HL-60 (cell line): ENCODE measurements around the gene AKAP6.

Source experiments
- DNase-seq, 2 experiments: peaks; one replicate each; pipeline ENCODE4 v3.0.0-alpha.2; 2010 to 2020; ENCODE audit warnings: low read depth in 1 of 2, low spot score in 1 of 2
- H3K27ac ChIP-seq: fragments of 250-450 bp; sonication (Bioruptor Pico); replicated peaks from 2 replicates; pipeline ENCODE4 v1.5.1; 2020; ENCODE audit warnings: mild to moderate bottlenecking, moderate library complexity
- H3K27me3 ChIP-seq: fragments of 250-450 bp; sonication (Bioruptor Pico); 2 replicates; pipeline ENCODE4 v1.5.1; 2021; ENCODE audit warnings: mild to moderate bottlenecking, moderate library complexity; ENCODE audit not compliant: insufficient read depth, poor library complexity, severe bottlenecking
- H3K4me3 ChIP-seq: replicated peaks from 2 replicates; pipeline ENCODE4 v1.5.1; 2011; ENCODE audit warnings: mild to moderate bottlenecking, control low read depth, low read length; ENCODE audit not compliant: insufficient read depth
- CTCF ChIP-seq: IDR thresholded peaks from one replicate; pipeline ENCODE4 v1.5.1; 2011; ENCODE audit warnings: low read length, control low read depth, inconsistent platforms; ENCODE audit not compliant: insufficient read depth
- GABPA ChIP-seq: IDR thresholded peaks from 2 replicates; pipeline ENCODE4 v1.6.1; 2012; ENCODE audit warnings: low read depth
- POLR2AphosphoS5 ChIP-seq: IDR thresholded peaks from 2 replicates; pipeline ENCODE4 v1.6.1; 2012; ENCODE audit warnings: low read depth
- REST ChIP-seq: IDR thresholded peaks from 2 replicates; pipeline ENCODE4 v1.6.1; 2012; ENCODE audit warnings: low read depth; ENCODE audit not compliant: insufficient replicate concordance
- SPI1 ChIP-seq: IDR thresholded peaks from 2 replicates; pipeline ENCODE4 v1.6.1; 2012; ENCODE audit warnings: low read depth, mild to moderate bottlenecking, borderline replicate concordance

Gene AKAP6

DNA sequence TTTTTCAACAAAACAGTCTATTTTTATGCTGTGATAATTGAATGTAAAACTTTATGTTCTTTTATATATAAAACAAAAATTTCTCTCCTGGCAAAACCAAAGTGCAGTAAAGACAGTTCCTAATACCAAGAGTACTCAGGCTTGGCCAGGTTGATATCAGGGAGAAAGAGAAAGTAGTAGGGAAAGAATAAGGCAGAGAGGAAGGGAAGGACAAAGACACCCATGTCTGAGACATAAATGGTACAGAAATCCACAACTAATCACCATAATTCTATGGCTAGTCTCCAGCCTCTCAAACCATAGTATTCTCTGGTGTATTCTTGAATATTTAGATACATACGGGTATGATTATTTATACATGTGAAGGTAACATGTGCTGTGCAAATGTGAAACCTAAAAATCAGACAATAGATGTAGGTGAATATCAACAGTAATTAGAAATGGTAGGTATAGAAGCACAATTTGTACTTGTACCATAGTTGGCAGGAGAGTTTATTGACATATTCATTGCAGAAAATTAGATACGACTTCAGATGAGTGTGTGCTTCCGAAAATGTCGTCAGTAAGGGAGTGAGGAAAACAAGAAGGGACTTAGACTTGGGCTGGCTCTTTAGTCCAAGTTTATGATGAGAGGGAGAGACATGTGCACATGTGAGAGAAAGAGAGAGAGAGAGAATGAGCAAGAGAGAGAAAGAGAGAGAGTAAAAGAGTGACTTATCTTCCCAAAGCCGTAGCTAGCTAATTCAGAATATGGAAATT lies 378.8 kb downstream of the AKAP6 start:
- DNase-seq = no peak
- no peak overlapping the region for H3K27ac ChIP-seq
- TF ChIP-seq REST = no peak
- TF ChIP-seq SPI1 = no peak
- TF ChIP-seq POLR2AphosphoS5 = no peak
- no peak for TF ChIP-seq CTCF
- no peak for TF ChIP-seq GABPA
- H3K4me3 ChIP-seq = no peak overlapping the region
- H3K27me3 ChIP-seq = no peaks in the 10 kb centered on the region

DNA sequence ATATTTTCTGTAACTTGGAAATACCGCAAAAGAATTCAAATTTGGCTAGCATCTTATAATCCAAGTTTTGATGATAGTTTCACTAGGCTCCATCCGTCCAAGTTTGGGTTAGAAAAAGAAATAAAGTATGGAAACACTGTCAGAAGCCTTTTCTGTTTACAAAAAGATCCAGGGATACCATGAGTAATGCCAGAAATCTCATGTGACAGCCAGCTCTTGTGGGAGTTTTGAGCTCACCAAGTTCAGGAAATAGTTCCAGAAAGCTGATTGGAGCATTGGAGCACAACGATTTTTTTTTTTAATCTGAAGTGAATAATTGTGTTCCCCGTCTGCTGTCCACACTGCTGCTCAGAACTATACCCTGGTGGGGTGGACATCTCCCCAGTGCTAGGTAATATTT lies 379.9 kb downstream of the AKAP6 start:
- Histone ChIP-seq H3K4me3 (no peak overlapping the region), H3K27ac (no peak overlapping the region), H3K27me3 (no peaks in the 10 kb centered on the region)
- DNase-seq = no peak
- no peak for TF ChIP-seq POLR2AphosphoS5
- TF ChIP-seq GABPA = no peak

DNA sequence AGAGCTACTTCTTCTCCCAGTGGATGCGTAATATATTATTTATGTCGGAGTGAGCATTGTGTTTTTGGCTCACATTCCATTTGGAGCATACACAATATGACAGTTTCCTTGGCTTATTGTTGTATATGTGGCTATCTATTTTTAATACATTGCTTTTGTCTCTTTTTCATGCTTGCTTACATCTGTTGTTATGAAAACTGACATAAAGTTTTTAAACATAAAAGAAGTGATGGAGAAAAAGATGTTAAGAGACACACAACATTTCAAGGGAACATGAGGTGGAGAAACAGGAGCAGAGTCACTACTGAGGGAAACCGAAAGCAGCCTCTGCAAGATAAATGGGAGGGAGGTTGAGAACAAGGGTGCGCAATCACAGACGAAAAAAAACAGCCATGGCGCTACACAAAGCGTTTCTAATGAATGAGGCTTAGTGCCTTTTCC lies 381.2 kb downstream of the AKAP6 start:
- TF ChIP-seq GABPA = no peak
- no peak for TF ChIP-seq POLR2AphosphoS5
- no peak for TF ChIP-seq CTCF
- no peak for TF ChIP-seq REST
- TF ChIP-seq SPI1 = no peak
- Histone ChIP-seq H3K27ac (no peak overlapping the region), H3K4me3 (no peak overlapping the region), H3K27me3 (no peaks in the 10 kb centered on the region)
- no peak for DNase-seq

GRCh38 chr14:32710731-32711680 lies 381.9 kb downstream of the AKAP6 start:
- TF ChIP-seq SPI1 (no peak), GABPA (no peak), CTCF (no peak), REST (no peak), POLR2AphosphoS5 (no peak)
- no peak overlapping the region for H3K27ac ChIP-seq
- peak in 1 of 2 experiments; percentile 12 for DNase-seq
- no peaks in the 10 kb centered on the region for H3K27me3 ChIP-seq
- no peak overlapping the region for H3K4me3 ChIP-seq
